SK-N-MC (cell line): ENCODE measurements around the gene IRF9.

Experiments
- EZH2 ChIP-seq: fragments of 200-600 bp; sonication (generic); IDR thresholded peaks from one replicate; pipeline ENCODE4 v1.6.1; 2017; ENCODE audit warnings: antibody characterized with exemption
- POLR2AphosphoS5 ChIP-seq: IDR thresholded peaks from 2 replicates; pipeline ENCODE4 v1.6.1; 2012; ENCODE audit warnings: mild to moderate bottlenecking, low read depth, low read length, borderline replicate concordance

GRCh38 chr14:24186831-24187538 lies 25.9 kb downstream of the IRF9 start:
- TF ChIP-seq POLR2AphosphoS5 (no peak), EZH2 (no peak)
